Stimulated activated CD8-positive, alpha-beta memory T cell treated with anti-CD3 and anti-CD28 coated beads, Interleukin-7, amount 100 ng/mL, for 4 hours (primary cell): ENCODE results near the gene CHST10.
"Not testable (repeated sequence)": the region's sequence is repeated elsewhere in the genome, so short reads cannot be mapped to it uniquely, and the experiment has no call there.

ENCODE experiments used
- DNase-seq, 2 donors: peaks; one replicate each; pipeline ENCODE4 v3.0.0-alpha.2; 2020; ENCODE audit warnings: low read depth in 2 of 2

Gene CHST10

DNA sequence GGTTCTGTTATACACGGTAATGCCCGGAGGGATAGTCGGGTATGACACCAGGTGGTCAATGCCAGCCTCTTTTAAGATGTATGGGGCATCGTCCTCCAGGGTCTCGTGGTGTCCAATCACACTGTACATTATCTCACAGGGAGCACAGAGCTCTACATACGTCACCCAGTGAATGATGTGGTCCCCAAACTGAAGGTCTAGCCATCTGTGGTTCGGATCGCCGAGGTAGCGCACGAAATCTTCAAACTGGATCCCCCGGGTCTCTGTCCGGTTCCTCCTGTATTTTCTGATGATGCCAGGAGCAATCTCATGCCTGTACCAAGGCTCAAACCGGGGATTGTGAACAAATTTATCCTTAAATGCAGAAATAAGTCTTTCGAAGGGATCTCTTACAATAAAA lies 24.1 kb downstream of the CHST10 start:
- no peak for DNase-seq

DNA sequence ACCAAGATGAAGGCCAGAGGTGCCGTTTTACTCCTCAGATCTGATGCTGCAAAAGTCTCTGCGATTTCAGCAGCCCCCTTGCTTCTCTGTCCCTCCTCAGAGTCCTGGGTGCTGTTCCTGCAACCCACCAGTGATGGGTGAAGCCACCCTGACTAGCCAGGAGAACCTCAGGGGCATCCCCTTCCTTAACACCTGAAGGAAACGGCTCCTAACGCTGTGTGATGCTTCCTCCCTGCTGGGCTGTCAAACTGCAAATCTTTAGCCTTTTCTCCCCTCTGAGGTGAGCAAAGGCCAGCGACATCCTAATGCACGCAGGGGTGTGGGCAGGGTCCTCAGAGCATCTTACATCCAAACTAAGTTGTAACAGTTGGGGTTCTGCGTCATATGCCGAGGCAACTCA lies 24.8 kb downstream of the CHST10 start:
- no peak for DNase-seq

DNA sequence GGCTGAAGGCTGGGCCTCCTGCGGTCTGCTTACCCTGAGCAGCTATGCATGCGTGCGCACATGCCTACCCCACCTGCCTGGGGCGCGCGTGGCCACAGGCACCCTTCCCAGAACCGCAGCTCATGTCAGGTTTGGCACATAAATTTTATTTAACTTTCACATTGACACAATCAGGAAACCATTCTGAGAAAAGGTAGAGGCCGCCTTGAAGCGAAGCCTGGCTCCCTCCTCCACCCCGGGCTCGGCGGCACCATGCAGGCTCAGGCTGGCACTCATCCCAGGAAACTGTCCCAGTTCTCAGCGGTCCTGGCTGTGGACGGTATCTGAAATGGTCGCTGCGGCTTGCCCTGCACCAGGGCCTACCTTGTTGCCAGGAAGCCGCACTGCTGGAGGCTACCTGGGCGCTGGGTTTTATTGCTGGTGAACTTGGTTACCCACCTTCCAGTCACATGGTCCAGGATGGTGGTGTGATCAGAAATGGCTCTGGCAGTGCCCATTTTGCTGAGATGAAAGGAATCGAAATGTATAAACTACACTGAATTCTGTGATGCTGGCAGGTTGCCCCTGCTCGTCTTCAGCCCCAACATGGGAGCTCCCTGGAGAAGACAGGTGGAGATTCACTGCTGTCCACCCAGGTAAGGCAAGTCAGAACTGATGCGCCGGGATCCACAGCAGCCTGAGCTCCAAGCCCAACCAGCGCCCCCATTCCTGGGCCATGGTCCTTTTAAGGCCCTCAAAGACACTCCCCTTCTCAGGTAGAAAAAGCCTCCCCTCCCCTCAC lies 25.5 kb downstream of the CHST10 start:
- DNase-seq = no peak

GRCh38 chr2:100390001-100390940 lies 27.2 kb downstream of the CHST10 start:
- no peak for DNase-seq

DNA sequence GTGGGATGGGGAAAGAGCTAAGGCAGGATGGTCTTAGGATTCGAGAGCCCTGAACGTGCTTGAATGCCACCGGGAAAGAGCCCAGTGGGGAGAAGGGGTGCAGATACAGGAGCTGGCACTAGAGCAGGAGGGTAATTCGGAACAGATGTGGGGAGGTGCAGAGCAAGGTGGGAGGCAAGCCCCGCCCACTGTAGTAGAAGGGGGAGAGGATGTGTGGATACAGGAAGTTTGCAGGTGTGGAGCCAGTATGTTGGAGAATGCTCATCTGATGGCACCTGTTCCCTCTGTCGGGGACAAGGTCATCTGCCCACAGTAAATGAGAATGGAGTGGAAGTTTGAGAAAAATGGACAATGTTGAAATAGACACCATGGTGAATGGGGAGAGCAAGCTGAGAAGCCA lies 28.8 kb downstream of the CHST10 start:
- no peak for DNase-seq

DNA sequence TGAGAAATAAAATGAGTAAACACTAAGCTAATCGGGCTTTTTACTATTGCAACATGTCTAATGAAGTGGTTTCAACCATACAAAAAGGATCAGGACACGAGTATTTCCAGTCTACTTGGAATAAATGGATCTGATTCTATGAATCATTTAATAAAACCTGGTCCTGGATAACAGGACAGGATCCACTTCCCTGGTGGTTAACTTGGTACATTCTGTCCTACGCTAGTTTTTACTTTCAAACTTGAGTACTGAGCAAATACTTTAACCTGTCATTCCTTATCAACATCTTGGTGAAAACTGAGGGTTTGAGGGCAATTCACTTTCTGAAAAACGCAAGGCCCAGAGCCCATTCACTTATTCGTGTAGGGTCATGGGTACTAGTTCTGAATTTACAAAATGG lies 33.5 kb downstream of the CHST10 start:
- DNase-seq = no peak

- DNase-seq = no peak
Measured at GRCh38 chr2:100383306-100383705, 34.2 kb downstream of the CHST10 start.

DNA sequence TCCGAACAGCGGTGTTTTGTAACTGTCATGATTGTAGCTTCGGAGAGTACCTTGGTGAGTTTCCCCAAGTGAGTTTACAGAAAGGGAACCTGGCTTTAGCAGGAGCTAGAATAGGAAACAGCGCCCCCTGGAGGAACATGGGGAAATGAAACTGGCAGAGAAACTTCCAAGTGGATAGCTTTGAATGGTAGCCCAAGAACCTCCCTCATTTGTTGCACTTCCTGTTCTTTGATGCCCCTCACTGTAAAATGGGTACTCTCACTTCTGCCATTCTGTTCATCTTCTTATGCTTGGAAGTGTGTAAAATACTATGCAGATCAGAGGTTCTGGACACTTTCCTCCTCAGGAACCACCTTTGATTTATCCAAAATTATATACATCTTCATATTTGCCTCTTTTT lies 36.2 kb downstream of the CHST10 start:
- peak; percentile 41 to 52 for DNase-seq

- no peak for DNase-seq
Measured at GRCh38 chr2:100380681-100381080, 36.8 kb downstream of the CHST10 start.

GRCh38 chr2:100376836-100377235 lies 40.6 kb downstream of the CHST10 start:
- no peak for DNase-seq

- no peak for DNase-seq
Measured at GRCh38 chr2:100367163-100367562, 50.3 kb downstream of the CHST10 start.

- DNase-seq = no peak
Measured at GRCh38 chr2:100365434-100365833, 52.0 kb downstream of the CHST10 start.

- DNase-seq = not testable (repeated sequence)
Measured at GRCh38 chr2:100362269-100362668, 55.2 kb downstream of the CHST10 start.

DNA sequence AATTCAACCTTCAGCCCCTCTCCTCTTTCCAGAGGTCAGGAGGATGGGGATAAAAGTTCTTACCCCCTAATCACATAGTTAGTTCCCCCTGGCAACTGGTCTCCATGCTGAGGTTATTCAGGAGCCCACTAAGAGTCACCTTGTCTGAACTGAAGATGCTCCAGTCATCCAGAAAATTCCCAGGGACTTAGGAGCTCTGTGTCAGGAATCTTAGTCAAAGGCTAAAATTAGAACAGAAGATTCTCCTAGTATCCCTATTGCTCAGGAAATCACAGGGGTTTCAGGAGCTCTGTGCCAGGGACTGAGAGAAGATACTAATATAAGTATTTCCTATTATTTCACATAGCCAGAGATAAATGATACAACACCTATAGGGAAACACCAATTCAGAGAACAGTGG lies 57.9 kb downstream of the CHST10 start:
- DNase-seq = no peak

GRCh38 chr2:100358554-100358953 lies 58.9 kb downstream of the CHST10 start:
- no peak for DNase-seq

DNA sequence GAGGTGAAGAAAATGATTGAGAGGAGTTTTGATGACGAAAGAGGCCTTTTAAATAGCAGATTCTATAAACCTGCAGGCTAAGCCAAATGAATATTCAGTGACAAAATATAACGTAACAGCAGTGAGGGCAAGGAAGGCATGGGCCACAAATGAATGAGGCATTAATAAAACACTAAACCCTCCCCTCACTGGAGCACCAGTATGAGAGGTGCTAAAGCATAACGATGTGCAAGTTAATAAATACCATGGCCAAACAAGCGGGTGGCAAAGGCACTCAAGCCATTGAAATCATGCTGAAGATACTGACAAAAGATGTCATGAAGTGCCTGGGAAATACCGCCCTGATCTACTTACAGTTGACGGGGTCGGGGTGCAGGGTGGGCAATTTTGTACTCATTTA lies 64.9 kb downstream of the CHST10 start:
- no peak for DNase-seq

- no peak for DNase-seq
Measured at GRCh38 chr2:100350661-100351185, 66.7 kb downstream of the CHST10 start.

GRCh38 chr2:100345144-100345543 lies 72.3 kb downstream of the CHST10 start:
- DNase-seq = not testable (repeated sequence)

GRCh38 chr2:100344433-100344832 lies 73.0 kb downstream of the CHST10 start:
- no peak for DNase-seq

DNA sequence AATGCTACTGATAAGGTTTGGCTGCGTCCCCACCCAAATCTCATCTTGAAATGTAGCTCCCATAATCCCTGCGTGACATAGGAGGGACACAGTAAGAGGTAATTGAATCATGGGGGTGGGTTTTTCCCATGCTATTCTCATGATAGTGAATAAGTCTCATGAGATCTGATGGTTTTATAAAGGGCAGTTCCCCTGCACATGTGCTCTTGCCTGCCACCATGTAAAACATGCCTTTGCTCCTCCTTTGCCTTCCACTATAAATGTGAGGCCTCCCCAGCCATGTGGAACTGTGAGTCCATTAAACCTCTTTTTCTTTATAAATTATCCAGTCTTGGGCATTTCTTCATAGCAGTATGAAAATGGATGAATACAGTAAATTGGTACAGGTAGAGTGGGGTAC lies 75.0 kb downstream of the CHST10 start:
- not testable (repeated sequence) for DNase-seq
